ENCODE measurements around the gene HLA-A.
"Not testable (repeated sequence)": the region's sequence is repeated elsewhere in the genome, so short reads cannot be mapped to it uniquely, and the experiment has no call there.

The HLA-A gene

DNA sequence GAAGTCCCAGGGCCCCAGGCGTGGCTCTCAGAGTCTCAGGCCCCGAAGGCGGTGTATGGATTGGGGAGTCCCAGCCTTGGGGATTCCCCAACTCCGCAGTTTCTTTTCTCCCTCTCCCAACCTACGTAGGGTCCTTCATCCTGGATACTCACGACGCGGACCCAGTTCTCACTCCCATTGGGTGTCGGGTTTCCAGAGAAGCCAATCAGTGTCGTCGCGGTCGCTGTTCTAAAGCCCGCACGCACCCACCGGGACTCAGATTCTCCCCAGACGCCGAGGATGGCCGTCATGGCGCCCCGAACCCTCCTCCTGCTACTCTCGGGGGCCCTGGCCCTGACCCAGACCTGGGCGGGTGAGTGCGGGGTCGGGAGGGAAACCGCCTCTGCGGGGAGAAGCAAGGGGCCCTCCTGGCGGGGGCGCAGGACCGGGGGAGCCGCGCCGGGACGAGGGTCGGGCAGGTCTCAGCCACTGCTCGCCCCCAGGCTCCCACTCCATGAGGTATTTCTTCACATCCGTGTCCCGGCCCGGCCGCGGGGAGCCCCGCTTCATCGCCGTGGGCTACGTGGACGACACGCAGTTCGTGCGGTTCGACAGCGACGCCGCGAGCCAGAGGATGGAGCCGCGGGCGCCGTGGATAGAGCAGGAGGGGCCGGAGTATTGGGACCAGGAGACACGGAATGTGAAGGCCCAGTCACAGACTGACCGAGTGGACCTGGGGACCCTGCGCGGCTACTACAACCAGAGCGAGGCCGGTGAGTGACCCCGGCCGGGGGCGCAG lies at the start of gene HLA-A:
TSS of gene HLA-A (plus strand) at position 258 of the 778 bp plus-strand sequence. CDS start at position 280, 22 bp downstream.
- DNase-seq, result peak; percentile 85

DNA sequence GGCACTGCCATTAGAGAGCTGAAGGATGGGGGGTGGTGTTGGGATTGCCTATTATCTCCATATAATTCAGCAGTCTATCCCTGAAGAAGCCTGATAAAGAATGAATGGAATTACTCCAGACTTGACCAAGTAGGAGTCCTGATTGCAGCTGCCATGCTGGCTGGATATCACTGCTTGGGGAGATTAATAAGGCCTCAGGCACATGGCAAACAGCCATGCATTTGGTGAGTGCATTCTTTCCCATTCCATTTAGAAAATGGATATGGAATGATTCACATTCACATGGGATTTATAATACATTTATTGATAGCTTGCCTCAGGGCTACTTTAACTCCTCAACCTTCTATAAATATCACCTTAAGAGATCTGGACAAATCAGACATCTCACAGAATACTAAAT lies 49.6 kb upstream of the HLA-A start:
- no peak for DNase-seq

DNA sequence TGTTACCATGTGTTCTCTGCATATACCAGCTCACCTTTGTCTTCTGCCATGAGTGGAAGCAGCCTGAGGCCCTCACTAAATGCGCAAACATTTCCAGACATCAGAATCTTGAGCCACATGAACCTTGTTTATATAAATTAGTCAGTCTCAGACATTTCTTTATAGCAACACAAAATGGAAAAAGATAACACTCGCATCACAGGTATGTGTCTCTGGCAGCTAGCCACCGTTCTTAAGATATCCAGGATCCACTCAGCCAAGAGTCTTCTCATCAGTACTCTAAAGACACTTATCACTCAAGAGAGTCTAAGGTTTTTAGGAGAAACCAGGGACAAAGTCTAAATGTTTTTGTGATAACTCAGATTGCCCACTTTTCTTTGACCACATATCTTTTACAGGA lies 43.1 kb upstream of the HLA-A start:
- no peak for DNase-seq

DNA sequence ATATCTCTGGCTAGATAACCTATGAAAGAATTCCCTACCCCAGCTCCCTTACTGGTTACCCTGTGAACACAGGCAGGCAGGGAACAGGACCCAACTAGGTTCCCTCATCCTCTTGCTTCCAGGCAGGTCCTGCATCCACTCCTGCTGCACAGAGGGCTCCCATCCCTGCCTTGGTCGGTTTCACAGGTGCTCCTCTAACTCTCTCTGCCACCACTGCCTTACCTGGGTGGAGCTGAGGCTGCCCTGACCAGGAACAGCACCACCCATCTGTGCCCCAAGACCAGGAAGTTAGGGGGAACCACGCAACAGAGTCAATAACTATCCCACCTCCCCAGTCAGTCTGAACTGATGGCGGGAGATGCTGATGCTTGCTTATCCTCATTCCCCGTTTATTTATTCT lies 37.0 kb upstream of the HLA-A start:
- no peak for DNase-seq

DNA sequence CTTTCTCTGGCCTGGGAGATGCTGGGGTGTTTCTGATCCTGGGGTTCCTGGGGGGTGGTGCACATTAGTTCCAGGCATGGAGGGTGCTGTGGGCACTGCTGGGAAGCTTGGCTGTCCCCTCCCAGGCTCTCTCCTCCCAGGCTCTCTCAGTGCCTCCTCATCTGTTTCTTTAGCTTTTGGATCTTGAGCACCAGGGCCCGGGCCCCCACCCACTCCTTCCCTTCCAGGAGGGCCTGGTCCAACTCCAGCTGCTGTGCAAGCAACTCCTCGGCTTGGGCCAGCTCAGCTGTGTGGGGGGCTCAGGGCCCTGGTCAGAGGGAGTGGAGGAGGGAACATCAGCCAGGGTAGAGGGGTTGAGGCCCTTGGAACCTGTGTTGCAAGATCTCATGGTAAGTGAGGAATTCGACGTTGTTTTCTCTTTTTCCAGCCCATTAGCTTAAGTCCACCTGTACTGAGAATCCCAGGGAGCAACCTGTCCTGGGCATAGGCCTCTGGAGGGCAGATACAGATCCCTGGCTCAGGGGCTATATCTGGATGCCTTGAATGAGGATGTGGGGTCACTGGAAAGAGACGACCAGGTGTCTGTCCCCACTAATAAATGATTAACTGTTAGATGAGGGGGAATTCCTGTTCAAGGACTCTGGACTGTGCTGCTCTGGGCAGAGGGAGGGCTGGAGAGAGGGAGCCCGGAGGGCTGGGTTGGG lies 34.5 kb upstream of the HLA-A start:
- no peak for DNase-seq

DNA sequence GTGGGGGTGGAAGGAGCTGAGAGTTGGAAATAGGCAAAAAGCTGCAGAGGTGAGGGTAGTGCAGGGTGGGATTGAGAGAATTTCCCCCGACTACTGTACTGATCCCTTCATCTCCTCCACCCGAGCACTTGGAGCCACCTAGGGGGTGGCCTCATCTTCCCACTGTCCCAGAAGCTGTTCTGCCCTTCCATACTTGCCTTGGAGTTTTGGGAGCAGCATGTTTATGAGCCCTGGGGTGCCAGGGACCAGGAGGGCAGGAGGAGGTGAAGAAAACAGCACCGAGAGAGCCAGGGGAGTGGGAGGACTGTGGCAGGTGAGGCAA lies 34.0 kb upstream of the HLA-A start:
- no peak for DNase-seq

DNA sequence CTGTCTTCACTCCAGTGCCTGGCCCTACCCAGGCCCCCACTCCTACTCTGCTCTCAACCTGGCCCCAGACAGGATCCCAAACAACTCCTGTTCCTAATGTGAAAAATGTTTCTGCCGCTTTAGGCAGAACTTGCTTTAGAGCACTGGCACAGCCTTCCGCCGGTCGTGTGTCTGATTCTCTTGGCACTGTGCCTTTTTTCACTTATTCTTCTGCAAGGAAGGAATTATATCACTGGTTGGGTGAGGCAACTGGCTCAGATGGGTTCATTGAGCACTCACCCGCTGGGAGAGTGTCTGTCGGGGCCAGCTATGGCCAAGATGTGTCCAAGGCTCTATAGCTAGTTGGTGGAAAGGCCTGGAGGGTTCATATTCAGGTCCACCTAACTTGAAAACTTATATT lies 33.6 kb upstream of the HLA-A start:
- no peak for DNase-seq

DNA sequence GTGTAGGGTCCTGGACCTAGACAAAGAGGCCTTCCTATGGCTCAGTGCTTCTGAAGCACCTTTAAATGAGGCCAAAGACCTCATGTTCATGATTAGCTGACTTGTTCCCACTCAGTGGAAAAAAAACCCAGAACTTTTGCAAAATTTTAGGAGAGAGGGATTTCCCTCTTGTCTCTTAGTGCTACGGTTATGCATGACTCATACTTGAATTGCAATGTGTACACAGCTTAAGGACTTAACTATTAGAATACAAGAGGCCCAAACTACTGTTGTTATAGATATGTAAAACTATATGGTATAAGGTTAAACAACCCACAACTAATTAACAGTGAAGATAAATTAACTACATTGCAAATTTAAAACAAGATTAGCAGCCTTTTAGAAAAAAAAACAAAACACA lies 32.3 kb upstream of the HLA-A start:
- DNase-seq, result no peak

DNA sequence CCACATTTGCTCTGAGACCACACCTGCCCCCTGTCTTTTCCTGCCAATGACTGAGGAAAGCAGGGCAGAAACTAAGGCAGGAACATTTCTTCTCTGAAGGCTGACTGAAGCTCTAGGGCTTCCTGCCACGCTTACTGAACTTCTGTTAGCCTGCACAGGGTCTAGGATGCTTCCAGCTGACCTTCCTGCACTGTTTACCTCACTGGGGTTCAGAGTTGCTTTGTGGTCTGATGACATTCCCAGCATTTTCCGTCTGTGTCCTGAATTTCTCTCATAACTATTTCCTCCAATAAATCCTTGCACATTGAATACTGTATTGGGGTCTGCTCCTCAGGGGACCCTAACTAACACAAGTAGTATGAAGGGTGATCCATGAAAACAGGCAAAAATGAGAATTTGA lies 29.5 kb upstream of the HLA-A start:
- DNase-seq, result no peak

DNA sequence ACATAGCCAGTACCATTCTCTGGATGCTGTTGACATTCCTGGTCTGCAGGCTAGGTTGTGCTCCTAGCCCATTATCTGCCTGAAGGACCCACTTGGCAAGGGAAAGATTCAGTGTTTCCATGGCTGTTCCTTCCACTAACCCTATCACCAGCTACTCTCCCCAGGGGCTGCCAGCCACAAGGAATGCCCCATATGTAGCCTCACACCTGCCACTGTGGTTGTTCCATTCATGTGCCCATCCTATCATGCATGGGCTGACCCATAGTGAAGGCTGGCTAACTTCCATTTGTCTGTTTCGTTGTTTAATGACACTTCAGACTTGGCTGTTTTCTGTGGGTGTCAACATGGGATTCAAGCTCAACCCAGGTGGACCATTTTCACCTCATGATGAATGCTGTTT lies 25.6 kb upstream of the HLA-A start:
- DNase-seq, result no peak

DNA sequence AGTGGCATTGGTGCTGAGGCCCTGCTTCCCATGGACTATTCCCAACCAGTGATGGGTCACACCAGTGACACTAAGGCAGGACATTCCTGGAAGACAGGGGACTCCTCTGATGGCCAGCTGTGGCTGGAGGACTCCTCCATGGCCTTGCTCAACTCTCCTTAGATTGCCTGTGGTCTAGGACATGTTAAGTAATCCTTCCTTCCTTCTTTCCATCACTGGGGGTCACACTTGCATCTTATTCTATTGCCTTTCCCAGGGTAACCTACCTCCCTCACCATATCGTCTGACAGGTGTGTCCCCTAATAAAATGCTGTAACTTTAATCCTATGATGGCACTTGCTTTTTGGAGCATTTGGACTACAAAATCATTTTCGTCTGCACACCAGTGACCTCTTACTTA lies 24.5 kb upstream of the HLA-A start:
- no peak for DNase-seq

DNA sequence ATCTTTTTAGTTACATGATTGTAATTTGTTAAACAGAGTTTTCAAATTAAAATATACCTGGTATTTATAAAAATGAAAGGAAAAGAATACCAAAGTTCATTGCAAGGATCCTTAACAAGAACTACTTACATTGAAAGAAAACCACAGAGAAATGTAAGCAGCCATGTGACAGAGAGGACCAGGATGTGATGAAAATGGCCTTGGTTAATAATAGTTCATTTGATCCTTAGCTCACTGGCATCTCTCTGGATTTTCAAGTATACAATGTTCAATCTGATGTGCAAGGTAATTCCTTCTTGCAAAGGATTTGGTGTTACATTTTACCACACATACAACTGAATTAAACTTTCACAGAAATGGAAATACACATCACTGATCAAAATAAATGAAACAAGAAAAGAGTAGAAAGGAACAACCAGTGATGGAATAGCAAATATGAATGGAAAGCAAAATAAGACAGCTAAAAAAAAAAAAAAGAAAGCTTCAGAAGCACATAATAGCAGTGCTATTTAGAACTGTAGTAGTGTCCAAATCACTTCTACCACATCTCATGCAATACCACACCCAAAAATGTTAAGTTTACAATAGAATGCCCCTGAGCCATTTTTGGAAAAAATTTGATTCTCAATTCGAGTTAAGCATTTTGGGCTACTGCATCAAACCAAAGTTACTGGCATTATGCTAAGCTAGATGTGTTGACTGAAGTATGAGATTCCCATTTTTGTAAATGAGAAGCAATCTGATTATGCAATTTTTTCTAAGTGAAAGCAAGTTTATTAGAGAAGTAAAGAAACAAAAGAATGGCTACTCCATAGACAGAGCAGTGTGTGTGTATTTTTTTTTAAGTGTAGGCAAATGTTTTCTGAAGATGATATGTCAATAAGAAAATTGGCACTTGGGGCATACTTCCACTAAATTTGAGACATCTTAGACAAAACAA lies 22.6 kb upstream of the HLA-A start:
- DNase-seq, result no peak

DNA sequence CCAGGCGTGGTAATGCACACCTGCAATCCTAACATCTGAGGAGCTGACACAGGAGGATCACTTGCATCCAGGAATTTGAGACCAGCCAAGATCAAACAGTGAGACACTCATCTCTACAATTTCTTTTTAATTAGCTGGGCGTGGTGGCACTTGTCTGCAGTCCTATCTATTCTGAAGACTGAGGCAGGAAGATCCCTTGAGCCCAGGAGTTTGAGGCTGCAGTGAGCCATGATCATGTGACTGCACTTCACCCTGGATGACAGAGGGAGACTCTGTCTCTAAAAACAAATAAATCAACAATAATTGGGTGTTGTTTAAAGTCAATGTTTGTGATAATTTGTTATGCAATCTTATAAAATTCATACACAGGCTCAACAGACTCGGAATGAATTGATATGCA lies 18.0 kb upstream of the HLA-A start:
- no peak for DNase-seq

DNA sequence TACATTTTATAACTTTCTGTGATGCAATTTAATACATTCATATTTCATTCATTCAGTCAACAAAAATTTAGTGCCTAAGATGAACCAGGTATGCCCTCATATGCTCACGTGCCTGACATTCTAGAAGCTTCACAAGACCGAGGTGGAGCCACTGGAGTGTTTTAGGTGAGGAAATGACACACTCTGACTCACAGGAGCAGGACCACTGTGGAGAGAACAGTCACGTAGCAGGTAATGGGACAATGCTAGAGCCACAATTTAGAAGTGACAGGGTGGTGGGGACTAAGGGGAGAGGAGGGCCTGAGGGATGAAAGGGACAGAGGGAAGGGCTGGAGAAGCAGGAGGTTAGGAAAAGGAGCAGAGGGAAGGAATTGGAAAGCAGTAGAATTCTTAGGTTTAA lies 17.6 kb upstream of the HLA-A start:
- no peak for DNase-seq

DNA sequence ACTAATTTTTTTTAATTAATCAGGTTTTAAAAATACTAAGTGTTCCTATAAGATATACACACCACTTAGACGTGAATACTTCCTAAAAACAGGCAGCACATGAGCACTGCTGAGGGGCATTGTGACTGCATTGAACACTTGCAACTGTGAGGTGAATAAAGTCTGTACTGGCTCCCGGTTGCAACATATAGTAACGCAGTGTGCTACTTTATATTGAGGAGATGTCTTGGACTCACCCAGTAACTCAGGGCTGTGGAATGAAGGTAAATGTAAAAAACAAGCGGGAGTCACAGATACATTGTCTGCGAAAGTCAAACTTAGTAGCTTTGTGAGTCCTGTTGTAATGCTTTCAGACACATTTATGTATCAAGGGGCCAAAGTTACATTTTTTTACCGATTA lies 17.0 kb upstream of the HLA-A start:
- no peak for DNase-seq

DNA sequence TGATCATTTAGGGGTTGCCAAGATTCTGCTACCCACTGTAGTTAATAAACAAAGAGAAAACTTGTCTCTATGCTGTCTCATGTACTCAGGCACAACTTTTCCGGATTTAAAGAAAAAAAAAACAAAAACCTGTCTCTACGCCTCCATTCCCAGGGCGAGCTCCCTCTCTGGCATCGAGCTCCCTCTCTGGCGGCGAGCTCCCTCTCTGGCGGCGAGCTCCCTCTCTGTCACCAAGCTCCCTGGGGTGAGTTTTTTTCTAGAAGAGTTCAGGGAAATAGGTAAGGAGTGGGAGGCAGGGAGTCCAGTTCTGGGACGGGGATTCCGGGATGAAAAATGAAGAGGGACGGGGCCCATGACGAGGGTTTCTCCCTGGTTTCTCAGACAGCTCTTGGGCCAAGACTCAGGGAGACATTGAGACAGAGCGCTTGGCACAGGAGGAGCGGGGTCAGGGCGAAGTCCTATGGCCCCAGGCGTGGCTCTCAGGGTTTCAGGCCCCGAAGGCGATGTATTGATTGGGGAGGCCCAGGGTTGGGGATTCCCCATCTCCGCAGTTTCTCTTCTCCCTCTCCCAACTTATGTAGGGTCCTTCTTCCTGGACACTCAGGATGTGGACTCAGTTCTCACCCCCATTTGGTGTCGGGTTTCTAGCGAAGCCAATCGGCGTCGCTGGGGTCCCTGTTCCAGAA lies 16.5 kb upstream of the HLA-A start:
- no peak for DNase-seq

DNA sequence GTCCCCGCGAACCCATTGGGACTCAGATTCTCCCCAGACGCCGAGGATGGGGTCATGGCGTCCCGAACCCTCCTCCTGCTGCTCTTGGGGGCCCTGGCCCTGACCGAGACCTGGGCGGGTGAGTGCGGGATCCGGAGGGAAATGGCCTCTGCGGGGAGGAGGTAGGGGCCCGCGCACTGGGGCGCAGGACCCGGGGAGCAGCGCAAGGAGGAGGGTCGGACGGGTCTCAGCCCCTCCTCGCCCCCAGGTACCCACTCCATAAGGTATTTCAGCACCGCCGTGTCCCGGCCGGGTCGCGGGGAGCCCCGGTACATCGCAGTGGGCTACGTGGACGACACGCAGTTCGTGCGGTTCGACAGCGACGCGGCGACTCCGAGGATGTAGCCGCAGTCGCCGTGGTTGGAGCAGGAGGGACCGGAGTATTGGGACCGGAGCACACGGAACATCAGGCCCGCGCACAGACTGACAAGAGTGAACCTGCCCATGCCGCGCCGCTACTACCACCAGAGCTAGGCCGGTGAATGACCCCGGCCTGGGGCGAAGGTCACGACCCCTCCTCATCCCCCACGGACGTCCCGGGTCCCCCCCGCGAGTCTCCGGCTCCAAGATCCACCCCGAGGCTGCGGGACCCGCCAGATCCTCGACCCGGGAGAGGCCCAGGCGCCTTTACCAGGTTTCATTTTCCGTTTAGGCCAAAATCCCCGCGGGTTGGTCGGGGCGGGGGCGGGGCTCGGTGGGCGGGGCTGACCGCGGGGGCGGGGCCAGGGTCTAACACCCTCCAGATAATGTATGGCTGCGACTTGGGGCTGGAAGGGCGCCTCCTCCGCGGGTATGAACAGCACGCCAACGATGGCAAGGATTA lies 15.7 kb upstream of the HLA-A start:
- no peak for DNase-seq

DNA sequence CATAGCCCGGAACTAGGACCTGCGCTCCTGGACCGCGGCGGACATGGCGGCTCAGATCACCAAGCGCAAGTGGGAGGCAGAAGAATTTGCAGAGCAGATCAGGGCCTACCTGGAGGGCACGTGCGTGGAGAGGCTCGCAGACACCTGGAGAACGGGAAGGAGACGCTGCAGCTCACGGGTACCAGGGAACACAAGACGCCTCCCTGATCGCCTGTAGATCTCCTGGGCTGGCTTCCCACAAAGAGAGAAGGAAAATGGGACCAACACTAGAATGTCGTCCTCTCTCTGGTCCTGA lies 15.1 kb upstream of the HLA-A start:
- DNase-seq, result no peak

DNA sequence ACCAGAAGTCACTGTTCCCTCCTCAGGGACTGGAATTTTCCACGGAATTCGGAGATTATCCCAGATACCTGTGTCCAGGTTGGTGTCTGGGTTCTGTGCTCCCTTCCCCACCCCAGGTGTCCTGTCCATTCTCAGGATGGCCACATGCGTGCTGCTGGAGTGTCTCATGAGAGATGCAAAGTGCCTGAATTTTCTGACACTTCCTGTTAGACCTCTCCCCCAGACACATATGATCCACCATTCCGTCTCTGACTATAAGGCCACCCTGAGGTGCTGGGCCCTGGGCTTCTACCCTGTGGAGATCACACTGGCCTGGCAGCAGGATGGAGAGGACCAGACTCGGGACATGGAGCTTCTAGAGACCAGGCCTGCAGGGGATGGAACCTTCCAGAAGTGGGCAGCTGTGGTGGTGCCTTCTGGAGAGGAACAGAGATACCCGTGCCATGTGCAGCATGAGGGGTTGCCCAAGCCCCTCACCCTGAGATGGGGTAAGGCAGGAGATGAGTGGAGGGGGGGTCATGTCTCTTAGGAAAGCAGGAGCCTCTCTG lies 14.4 kb upstream of the HLA-A start:
- DNase-seq, result no peak

DNA sequence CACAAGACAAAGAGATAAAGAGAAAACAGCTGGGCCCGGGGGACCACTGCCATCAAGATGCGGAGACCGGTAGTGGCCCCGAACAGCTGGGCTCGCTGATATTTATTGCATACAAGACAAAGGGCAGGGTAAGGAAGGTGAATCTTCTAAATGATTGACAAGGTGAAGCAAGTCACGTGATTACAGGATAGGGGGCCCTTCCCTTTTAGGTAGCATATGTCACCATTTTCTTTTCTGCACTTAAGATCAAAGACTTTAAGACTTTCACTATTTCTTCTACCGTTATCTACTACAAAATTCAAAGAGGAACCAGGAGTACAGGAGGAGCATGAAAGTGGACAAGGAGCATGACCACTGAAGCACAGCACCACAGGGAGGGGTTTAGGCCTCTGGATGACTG lies 12.3 kb upstream of the HLA-A start:
- DNase-seq, result not testable (repeated sequence)

DNA sequence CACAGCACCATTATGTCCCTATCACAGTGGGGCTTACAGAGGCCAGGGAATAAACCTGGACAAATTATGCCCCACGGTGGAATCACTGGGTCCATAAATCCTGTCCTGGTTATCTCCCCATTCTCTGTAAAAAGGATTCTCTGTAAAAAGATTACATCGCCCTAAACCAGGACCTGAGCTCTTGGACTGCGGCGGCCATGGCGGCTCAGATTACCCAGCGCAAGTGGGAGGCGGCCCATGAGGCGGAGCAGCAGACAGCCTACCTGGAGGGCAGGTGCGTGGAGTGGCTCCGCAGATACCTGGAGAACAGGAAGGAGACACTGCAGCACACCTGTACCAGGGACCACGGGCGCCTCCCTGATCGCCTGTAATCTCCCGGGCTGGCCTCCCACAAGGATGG lies 8.4 kb upstream of the HLA-A start:
- DNase-seq, result no peak
